ENCODE data around the gene FGD3. TPM values are rescaled to one million over a fixed set of nuclear protein-coding genes. Genes with fewer than 3 reads are reported as not detected.

Gene FGD3
- total and polyA plus RNA-seq, 9 of the 15 experiments (the other 6 are each of a cell fraction or from before 2014, with no cell fraction given): 0.07 to 1.3 (median 0.29) TPM

DNA sequence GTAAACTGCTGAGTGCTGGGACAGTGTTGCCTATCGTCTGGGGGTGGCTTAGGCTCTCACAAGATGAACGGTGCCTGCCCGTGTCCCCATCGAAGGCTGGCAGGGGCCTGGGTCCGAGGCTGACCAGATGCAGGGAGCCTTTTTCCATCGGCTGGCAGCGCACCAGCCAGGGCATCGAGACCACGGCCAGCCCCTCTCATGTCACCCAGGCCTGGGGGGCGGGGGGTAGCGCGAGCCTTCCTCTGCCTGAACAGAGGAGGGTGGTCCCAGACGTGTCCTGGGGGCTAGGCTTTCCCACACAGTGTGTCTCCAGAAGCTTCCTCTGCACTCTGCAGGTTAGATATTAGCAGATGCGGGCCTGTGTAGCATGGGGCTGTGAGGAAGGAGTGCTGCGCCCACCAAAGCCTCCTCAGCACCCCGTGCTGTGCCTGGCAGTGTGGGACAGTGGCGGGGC lies 17.3 kb downstream of the FGD3 start (continued):
- TF ChIP-seq, protein P1, sequence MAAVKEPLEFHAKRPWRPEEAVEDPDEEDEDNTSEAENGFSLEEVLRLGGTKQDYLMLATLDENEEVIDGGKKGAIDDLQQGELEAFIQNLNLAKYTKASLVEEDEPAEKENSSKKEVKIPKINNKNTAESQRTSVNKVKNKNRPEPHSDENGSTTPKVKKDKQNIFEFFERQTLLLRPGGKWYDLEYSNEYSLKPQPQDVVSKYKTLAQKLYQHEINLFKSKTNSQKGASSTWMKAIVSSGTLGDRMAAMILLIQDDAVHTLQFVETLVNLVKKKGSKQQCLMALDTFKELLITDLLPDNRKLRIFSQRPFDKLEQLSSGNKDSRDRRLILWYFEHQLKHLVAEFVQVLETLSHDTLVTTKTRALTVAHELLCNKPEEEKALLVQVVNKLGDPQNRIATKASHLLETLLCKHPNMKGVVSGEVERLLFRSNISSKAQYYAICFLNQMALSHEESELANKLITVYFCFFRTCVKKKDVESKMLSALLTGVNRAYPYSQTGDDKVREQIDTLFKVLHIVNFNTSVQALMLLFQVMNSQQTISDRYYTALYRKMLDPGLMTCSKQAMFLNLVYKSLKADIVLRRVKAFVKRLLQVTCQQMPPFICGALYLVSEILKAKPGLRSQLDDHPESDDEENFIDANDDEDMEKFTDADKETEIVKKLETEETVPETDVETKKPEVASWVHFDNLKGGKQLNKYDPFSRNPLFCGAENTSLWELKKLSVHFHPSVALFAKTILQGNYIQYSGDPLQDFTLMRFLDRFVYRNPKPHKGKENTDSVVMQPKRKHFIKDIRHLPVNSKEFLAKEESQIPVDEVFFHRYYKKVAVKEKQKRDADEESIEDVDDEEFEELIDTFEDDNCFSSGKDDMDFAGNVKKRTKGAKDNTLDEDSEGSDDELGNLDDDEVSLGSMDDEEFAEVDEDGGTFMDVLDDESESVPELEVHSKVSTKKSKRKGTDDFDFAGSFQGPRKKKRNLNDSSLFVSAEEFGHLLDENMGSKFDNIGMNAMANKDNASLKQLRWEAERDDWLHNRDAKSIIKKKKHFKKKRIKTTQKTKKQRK (IDR thresholded peaks at IDR 0.05; ENCODE audit: borderline replicate concordance, low read depth, low read length): no peak
- TF ChIP-seq EHMT2 (IDR thresholded peaks at IDR 0.05) (no peak), RAD21 (CRISPR knock-in tag; conservative IDR thresholded peaks at IDR 0.05 in 1 of 2, IDR thresholded peaks at IDR 0.05 in 1 of 2) (no peak), KLF16 (IDR thresholded peaks at IDR 0.05) (no peak)
- TF ChIP-seq, protein P2, sequence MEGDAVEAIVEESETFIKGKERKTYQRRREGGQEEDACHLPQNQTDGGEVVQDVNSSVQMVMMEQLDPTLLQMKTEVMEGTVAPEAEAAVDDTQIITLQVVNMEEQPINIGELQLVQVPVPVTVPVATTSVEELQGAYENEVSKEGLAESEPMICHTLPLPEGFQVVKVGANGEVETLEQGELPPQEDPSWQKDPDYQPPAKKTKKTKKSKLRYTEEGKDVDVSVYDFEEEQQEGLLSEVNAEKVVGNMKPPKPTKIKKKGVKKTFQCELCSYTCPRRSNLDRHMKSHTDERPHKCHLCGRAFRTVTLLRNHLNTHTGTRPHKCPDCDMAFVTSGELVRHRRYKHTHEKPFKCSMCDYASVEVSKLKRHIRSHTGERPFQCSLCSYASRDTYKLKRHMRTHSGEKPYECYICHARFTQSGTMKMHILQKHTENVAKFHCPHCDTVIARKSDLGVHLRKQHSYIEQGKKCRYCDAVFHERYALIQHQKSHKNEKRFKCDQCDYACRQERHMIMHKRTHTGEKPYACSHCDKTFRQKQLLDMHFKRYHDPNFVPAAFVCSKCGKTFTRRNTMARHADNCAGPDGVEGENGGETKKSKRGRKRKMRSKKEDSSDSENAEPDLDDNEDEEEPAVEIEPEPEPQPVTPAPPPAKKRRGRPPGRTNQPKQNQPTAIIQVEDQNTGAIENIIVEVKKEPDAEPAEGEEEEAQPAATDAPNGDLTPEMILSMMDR (IDR thresholded peaks at IDR 0.05 in 2 of 3, conservative IDR thresholded peaks at IDR 0.05 in 1 of 3; ENCODE audit: insufficient read depth in 2 of 3, low read depth in 1 of 3, low read length in 3 of 3): no peak

Measured in K562 (cell line).